SK-N-SH (cell line): ENCODE results near the gene TAF1D. TPM values are rescaled to one million over a fixed set of nuclear protein-coding genes. Genes with fewer than 3 reads are reported as not detected.

Source experiments
- CTCF ChIA-PET: fragments of 300-600, 350-600 bp; formaldehyde crosslinking; extraction: SDS; loops from one replicate; lab custom pipeline; 2021; lab: Yijun Ruan, JAX
- POLR2A ChIA-PET: fragments of 350-600 bp; sonication (Branson Sonifier 250); formaldehyde crosslinking; extraction: SDS; loops from one replicate; lab custom pipeline; 2020; ENCODE audit warnings: antibody characterized with exemption, inconsistent platforms; lab: Yijun Ruan, JAX
- DNase-seq: peaks from one replicate; pipeline ENCODE4 v3.0.0; 2012
- H2AFZ ChIP-seq: fragments of 200-600 bp; sonication (generic); 2 replicates; pipeline ENCODE4 v1.8.1; 2016; ENCODE audit warnings: antibody characterized with exemption, mild to moderate bottlenecking, low read depth
- H3F3A ChIP-seq: fragments of 200-600 bp; sonication (generic); replicated peaks from 2 replicates; pipeline ENCODE3; 2016; ENCODE audit warnings: antibody characterized with exemption, mild to moderate bottlenecking; ENCODE audit not compliant: insufficient read depth
- H3K27ac ChIP-seq, 2 experiments: fragments of 200-500 bp in 1 of 2; fragments of 200-600 bp in 1 of 2; sonication (Bioruptor generic) in 1 of 2; sonication (generic), shearing (Covaris generic) in 1 of 2; 2 replicates each; pipeline versions ENCODE4 v1.5.1 to v1.6.1; 2014 to 2016; ENCODE audit warnings: low read depth in 2 of 2, inconsistent platforms in 1 of 2, low read length in 1 of 2, mild to moderate bottlenecking in 1 of 2, mixed read lengths in 1 of 2
- H3K27me3 ChIP-seq: fragments of 200-600 bp; sonication (generic), shearing (Covaris generic); 2 replicates; pipeline ENCODE4 v1.6.1; 2016; ENCODE audit warnings: mixed run types; ENCODE audit not compliant: insufficient read depth
- H3K36me3 ChIP-seq, 2 experiments: fragments of 200-500 bp in 1 of 2; fragments of 200-600 bp in 1 of 2; sonication (Bioruptor generic) in 1 of 2; sonication (generic) in 1 of 2; replicated peaks in 1 of 2; 2 replicates each; pipeline versions ENCODE3 to v1.5.1; 2014 to 2016; ENCODE audit warnings: low read length in 1 of 2, mild to moderate bottlenecking in 1 of 2; ENCODE audit not compliant: insufficient read depth in 2 of 2, control insufficient read depth in 1 of 2
- H3K4me1 ChIP-seq, 2 experiments: fragments of 200-500 bp in 1 of 2; fragments of 200-600 bp in 1 of 2; sonication (Bioruptor generic) in 1 of 2; sonication (generic), shearing (Covaris generic) in 1 of 2; 2 replicates each; pipeline versions ENCODE4 v1.5.1 to v1.6.1; 2014 to 2016; ENCODE audit warnings: low read depth in 1 of 2, low read length in 1 of 2, mixed run types in 1 of 2; ENCODE audit not compliant: insufficient read depth in 2 of 2, control insufficient read depth in 1 of 2
- H3K4me2 ChIP-seq: fragments of 200-600 bp; sonication (generic), shearing (Covaris generic); 2 replicates; pipeline ENCODE4 v1.6.1; 2017; ENCODE audit warnings: mixed run types
- H3K4me3 ChIP-seq, 2 experiments: fragments of 200-500 bp in 1 of 2; fragments of 200-600 bp in 1 of 2; sonication (Bioruptor generic) in 1 of 2; sonication (generic), shearing (Covaris generic) in 1 of 2; 2 replicates each; pipeline versions ENCODE4 v1.5.1 to v1.8.1; 2014 to 2016; ENCODE audit warnings: low read depth in 2 of 2, inconsistent platforms in 1 of 2, low read length in 1 of 2, mild to moderate bottlenecking in 1 of 2, mixed read lengths in 1 of 2, moderate library complexity in 1 of 2
- H3K79me2 ChIP-seq: fragments of 200-600 bp; sonication (generic); 2 replicates; pipeline ENCODE4 v1.8.1; 2017; ENCODE audit warnings: mild to moderate bottlenecking; ENCODE audit not compliant: insufficient read depth
- H3K9ac ChIP-seq: fragments of 200-600 bp; sonication (generic); 2 replicates; pipeline ENCODE4 v1.6.1; 2017; ENCODE audit warnings: mixed run types
- H3K9me2 ChIP-seq: fragments of 200-600 bp; sonication (generic); 2 replicates; pipeline ENCODE4 v1.6.1; 2017; ENCODE audit warnings: mixed run types
- H3K9me3 ChIP-seq: fragments of 200-600 bp; sonication (generic); 2 replicates; pipeline ENCODE4 v1.6.1; 2017; ENCODE audit warnings: mixed run types, mild to moderate bottlenecking, moderate library complexity
- H4K20me1 ChIP-seq: fragments of 200-600 bp; sonication (generic); 2 replicates; pipeline ENCODE4 v1.6.1; 2017; ENCODE audit warnings: mild to moderate bottlenecking, mixed run types; ENCODE audit not compliant: insufficient read depth
- FOXJ3 ChIP-seq: sonication (generic); formaldehyde crosslinking; IDR thresholded peaks from 2 replicates; pipeline ENCODE4 v1.5.1; 2020; ENCODE audit warnings: mild to moderate bottlenecking, missing genetic modification reagents
- FOXM1 ChIP-seq: IDR thresholded peaks from 2 replicates; pipeline ENCODE4 v1.4.0; 2012; ENCODE audit warnings: low read depth, mild to moderate bottlenecking
- GABPA ChIP-seq: IDR thresholded peaks from 2 replicates; pipeline ENCODE4 v1.4.0; 2012; ENCODE audit warnings: low read depth, mild to moderate bottlenecking
- MXI1 ChIP-seq: IDR thresholded peaks from 2 replicates; pipeline ENCODE4 v1.6.1; 2012; ENCODE audit warnings: mild to moderate bottlenecking, low read depth, low read length, improper control_type of control experiment
- NRF1 ChIP-seq: IDR thresholded peaks from 2 replicates; pipeline ENCODE4 v1.6.1; 2012; ENCODE audit warnings: low read depth, mild to moderate bottlenecking, low read length
- RCOR1 ChIP-seq: fragments of 150-350 bp; IDR thresholded peaks from 2 replicates; pipeline ENCODE4 v1.6.1; 2017; ENCODE audit warnings: antibody characterized with exemption, low read length
- REST ChIP-seq: IDR thresholded peaks from 2 replicates; pipeline ENCODE4 v1.6.1; 2012; ENCODE audit warnings: mild to moderate bottlenecking, low read depth, low read length, moderate library complexity
- SIN3A ChIP-seq: IDR thresholded peaks from 2 replicates; pipeline ENCODE4 v1.6.1; 2012; ENCODE audit warnings: low read depth, mild to moderate bottlenecking, low read length, moderate library complexity, borderline replicate concordance
- SMC3 ChIP-seq: IDR thresholded peaks from 2 replicates; pipeline ENCODE4 v1.6.1; 2012; ENCODE audit warnings: low read depth, low read length, improper control_type of control experiment
- TCF12 ChIP-seq: IDR thresholded peaks from 2 replicates; pipeline ENCODE4 v1.4.0; 2012
- YY1 ChIP-seq: IDR thresholded peaks from 2 replicates; pipeline ENCODE4 v1.4.0; 2012; ENCODE audit warnings: low read depth, mild to moderate bottlenecking
- ZBTB33 ChIP-seq: IDR thresholded peaks from 2 replicates; pipeline ENCODE4 v1.4.0; 2012; ENCODE audit warnings: low read depth, borderline replicate concordance
- WGBS: methylation state at CpG from one replicate; pipeline ENCODE4 v1.1.6; 2017; ENCODE audit warnings: low lambda C conversion rate; 5-methylcytosine and 5-hydroxymethylcytosine counted together
- polyA plus RNA-seq, 3 experiments: library from polyadenylated mRNA; depleted of rRNA; stranded (reverse); fragments of >200 nt; gene quantifications; 2 replicates each; pipeline ENCODE4 v1.2.3, GENCODE V29; 2012

Gene TAF1D
- polyA plus RNA-seq, 1 of the 3 experiments (the other 2 are of a cell fraction), result 56.7 TPM

GRCh38 chr11:93773601-93774200 is 32.4 kb upstream of the TAF1D start:
- Histone ChIP-seq H3K9ac (no peak overlapping the region), H3K9me3 (no peaks in the 10 kb centered on the region), H3K4me3 (no peak overlapping the region), H3K4me1 (no peaks in the 10 kb centered on the region), H3F3A (no peaks in the 10 kb centered on the region), H3K79me2 (no peaks in the 10 kb centered on the region), H3K4me2 (no peak overlapping the region), H3K27me3 (no peaks in the 10 kb centered on the region), H2AFZ (no peak overlapping the region), H3K27ac (no peak overlapping the region), H3K9me2 (no peaks in the 10 kb centered on the region), H4K20me1 (no peaks in the 10 kb centered on the region), H3K36me3 (no peaks in the 10 kb centered on the region)
- WGBS, result 81% methylated on average over 3 of the region's 10 CpGs
- no peak for TF ChIP-seq ZBTB33
- TF ChIP-seq MXI1, result no peak
- TF ChIP-seq FOXM1, result no peak
- no peak for TF ChIP-seq FOXJ3 (CRISPR knock-in tag)
- TF ChIP-seq TCF12, result no peak
- TF ChIP-seq SMC3, result no peak
- TF ChIP-seq RCOR1, result no peak
- no peak for TF ChIP-seq REST
- no peak for TF ChIP-seq NRF1
- no peak for TF ChIP-seq SIN3A
- TF ChIP-seq GABPA, result no peak
- no peak for DNase-seq
- ChIA-PET POLR2A (interaction anchor here (1.4 kb wide), 1 partner anchor 10 kb away, joined by 6 read pairs; the partner anchor contains the start of gene MED17), CTCF (no interaction called here)

GRCh38 chr11:93773045-93773477 is 31.8 kb upstream of the TAF1D start:
- Histone ChIP-seq H3F3A (no peaks in the 10 kb centered on the region), H3K4me2 (no peak overlapping the region), H3K36me3 (no peaks in the 10 kb centered on the region), H3K9ac (no peak overlapping the region), H3K79me2 (no peaks in the 10 kb centered on the region), H3K9me3 (no peaks in the 10 kb centered on the region), H3K27ac (no peak overlapping the region), H3K4me3 (no peak overlapping the region), H3K27me3 (no peaks in the 10 kb centered on the region), H3K9me2 (no peaks in the 10 kb centered on the region), H2AFZ (no peak overlapping the region), H3K4me1 (no peaks in the 10 kb centered on the region), H4K20me1 (no peaks in the 10 kb centered on the region)
- no peak for DNase-seq
- TF ChIP-seq ZBTB33, result no peak
- TF ChIP-seq REST, result peak; percentile 78
- no peak for TF ChIP-seq YY1
- CTCF ChIA-PET, result interaction anchor here (1.1 kb wide), 1 partner anchor 11 kb away, joined by 5 read pairs; the partner anchor contains the start of gene MED17
- POLR2A ChIA-PET, result interaction anchor here (1.4 kb wide), 1 partner anchor 11 kb away, joined by 6 read pairs; the partner anchor contains the start of gene MED17
- 75% methylated on average over 3 of the region's 3 CpGs for WGBS
